Measurements from ENCODE around the gene SH3BGRL.

Gene SH3BGRL

GRCh38 chrX:81241753-81242152 is 39.9 kb downstream of the SH3BGRL start:
- ChIA-PET CTCF (no interaction called here), POLR2A (no interaction called here)
- TF ChIP-seq CTCF (IDR thresholded peaks at IDR 0.05; ENCODE audit: control extremely low read depth, extremely low read depth, low read depth, missing control alignments), result no peak
- no peak for DNase-seq (ENCODE audit: extremely low spot score)

- ChIA-PET POLR2A (no interaction called here), CTCF (no interaction called here)
- TF ChIP-seq CTCF (IDR thresholded peaks at IDR 0.05; ENCODE audit: control extremely low read depth, extremely low read depth, low read depth, missing control alignments), result no peak
- DNase-seq (ENCODE audit: extremely low spot score), result no peak
Observed at GRCh38 chrX:81255876-81256275, 54.0 kb downstream of the SH3BGRL start.

- no peak for DNase-seq (ENCODE audit: extremely low spot score)
- no peak for TF ChIP-seq CTCF (IDR thresholded peaks at IDR 0.05; ENCODE audit: control extremely low read depth, extremely low read depth, low read depth, missing control alignments)
- POLR2A ChIA-PET, result no interaction called here
- CTCF ChIA-PET, result no interaction called here
Observed at GRCh38 chrX:81257817-81258216, 55.9 kb downstream of the SH3BGRL start.

- no peak for DNase-seq (ENCODE audit: extremely low spot score)
- TF ChIP-seq CTCF (IDR thresholded peaks at IDR 0.05; ENCODE audit: control extremely low read depth, extremely low read depth, low read depth, missing control alignments), result no peak
- POLR2A ChIA-PET, result no interaction called here
- CTCF ChIA-PET, result no interaction called here
Observed at GRCh38 chrX:81259020-81259713, 57.3 kb downstream of the SH3BGRL start.

GRCh38 chrX:81259714-81260395 is 58.0 kb downstream of the SH3BGRL start:
- POLR2A ChIA-PET, result no interaction called here
- no peak for DNase-seq (ENCODE audit: extremely low spot score)
- no peak for TF ChIP-seq CTCF (IDR thresholded peaks at IDR 0.05; ENCODE audit: control extremely low read depth, extremely low read depth, low read depth, missing control alignments)
- CTCF ChIA-PET, result no interaction called here

- ChIA-PET POLR2A (no interaction called here), CTCF (no interaction called here)
- TF ChIP-seq CTCF (IDR thresholded peaks at IDR 0.05; ENCODE audit: control extremely low read depth, extremely low read depth, low read depth, missing control alignments), result no peak
- no peak for DNase-seq (ENCODE audit: extremely low spot score)
Observed at GRCh38 chrX:81261576-81261975, 59.7 kb downstream of the SH3BGRL start.

Data from GM10248 (cell line).